K562 (cell line): Measurements from ENCODE around the gene RNF166. TPM values are rescaled to one million over a fixed set of nuclear protein-coding genes. Genes with fewer than 3 reads are reported as not detected.

Source experiments
- ATAC-seq: fragments of 200-7000 bp; cut with Tn5 transposase; 3 replicates; pipeline ENCODE4 v1.9.1; 2020; ENCODE audit warnings: moderate library complexity
- BruUV-seq: library from RNA; stranded (reverse); fragments of 400-500 nt; replicated peaks from 2 replicates; lab custom pipeline; 2021; lab: Mats Ljungman, UMichigan
- CTCF ChIA-PET: fragments of 300-600 bp; formaldehyde crosslinking; extraction: SDS; loops from one replicate; lab custom pipeline; 2021; ENCODE audit warnings: low intra/inter-chr PET ratio; lab: Yijun Ruan, JAX
- POLR2A ChIA-PET: fragments of 300-600, 350-650 bp; sonication (Branson Sonifier 250); formaldehyde crosslinking; extraction: SDS; loops from one replicate; lab custom pipeline; 2021; ENCODE audit warnings: antibody characterized with exemption, inconsistent platforms; lab: Yijun Ruan, JAX
- DNase-seq, 4 experiments: peaks; one replicate each; pipeline versions ENCODE4 v3.0.0 to v3.0.0-alpha.2; 2011 to 2018; ENCODE audit warnings: low spot score in 3 of 4, mixed read lengths in 3 of 4; ENCODE audit errors: extremely low read depth in 1 of 4
- FAIRE-seq: peaks from 2 replicates; lab custom pipeline; 2011; peaks lifted over from hg19 to GRCh38; lab: Jason Lieb, UNC
- H2AFZ ChIP-seq: 2 replicates; pipeline ENCODE4 v1.6.0; 2011; ENCODE audit warnings: low read depth, low read length, control low read depth, inconsistent platforms
- H3K27ac ChIP-seq: fragments of 200-600 bp; 3 replicates; pipeline ENCODE4 v1.8.0; 2011; ENCODE audit warnings: low read depth, mild to moderate bottlenecking, control low read depth, inconsistent platforms, low read length, moderate library complexity, mixed read lengths; ENCODE audit errors: extremely low read depth
- H3K27me3 ChIP-seq, 2 experiments: fragments of 300-600 bp in 1 of 2; 2 replicates in 1 of 2; 3 replicates in 1 of 2; pipeline versions ENCODE4 v1.6.0 to v1.8.0; 2011; ENCODE audit warnings: inconsistent platforms in 2 of 2, low read length in 2 of 2, mild to moderate bottlenecking in 1 of 2, mixed read lengths in 1 of 2, moderate library complexity in 1 of 2; ENCODE audit not compliant: control insufficient read depth in 2 of 2, insufficient read depth in 2 of 2
- H3K36me3 ChIP-seq: fragments of 300-600 bp; 3 replicates; pipeline ENCODE4 v1.8.0; 2011; ENCODE audit warnings: mild to moderate bottlenecking, low read length, inconsistent platforms; ENCODE audit not compliant: control insufficient read depth, insufficient read depth
- H3K4me1 ChIP-seq, 2 experiments: fragments of 200-600 bp in 1 of 2; replicated peaks in 1 of 2; 2 replicates in 1 of 2; 3 replicates in 1 of 2; pipeline versions ENCODE4 v1.5.1 to v1.8.0; 2011; ENCODE audit warnings: inconsistent platforms in 2 of 2, low read length in 2 of 2, mild to moderate bottlenecking in 1 of 2, mixed read lengths in 1 of 2, moderate library complexity in 1 of 2; ENCODE audit not compliant: control insufficient read depth in 2 of 2, insufficient read depth in 2 of 2
- H3K4me2 ChIP-seq: 2 replicates; pipeline ENCODE4 v1.6.1; 2011; ENCODE audit warnings: low read length, control low read depth, inconsistent platforms, mixed read lengths; ENCODE audit not compliant: insufficient read depth
- H3K4me3 ChIP-seq: fragments of 200-600 bp; sonication (generic), shearing (Covaris generic); 2 replicates; pipeline ENCODE4 v1.5.1; 2016; ENCODE audit warnings: control low read depth, inconsistent platforms
- H3K79me2 ChIP-seq: fragments of 200-600 bp; 3 replicates; pipeline ENCODE4 v1.8.0; 2011; ENCODE audit warnings: low read length, inconsistent platforms; ENCODE audit not compliant: control insufficient read depth, insufficient read depth
- H3K9ac ChIP-seq, 2 experiments: 2 replicates each; pipeline versions ENCODE4 v1.6.0 to v1.6.1; 2011; ENCODE audit warnings: low read depth in 2 of 2, low read length in 2 of 2, control low read depth in 1 of 2, inconsistent platforms in 1 of 2, mild to moderate bottlenecking in 1 of 2, mixed read lengths in 1 of 2; ENCODE audit not compliant: insufficient read depth in 1 of 2
- H3K9me1 ChIP-seq: one replicate; pipeline ENCODE4 v1.6.0; 2011; ENCODE audit warnings: inconsistent platforms, mild to moderate bottlenecking, low read length, moderate library complexity; ENCODE audit not compliant: control insufficient read depth, insufficient read depth
- H3K9me3 ChIP-seq: replicated peaks from 2 replicates; pipeline ENCODE4 v1.5.1; 2011; ENCODE audit warnings: low read depth, low read length, inconsistent platforms; ENCODE audit not compliant: control insufficient read depth, insufficient read depth
- H4K20me1 ChIP-seq: replicated peaks from 2 replicates; pipeline ENCODE4 v1.6.1; 2011; ENCODE audit warnings: low read length, inconsistent platforms, mixed read lengths; ENCODE audit not compliant: control insufficient read depth, insufficient read depth
- GTF2F1 ChIP-seq: IDR thresholded peaks from 2 replicates; pipeline ENCODE4 v1.6.1; 2011; ENCODE audit warnings: low read depth, low read length, improper control_type of control experiment
- PCBP1 ChIP-seq: fragments of 200-400 bp; formaldehyde crosslinking; IDR thresholded peaks from 2 replicates; pipeline ENCODE4 v1.6.1; 2018; ENCODE audit warnings: mild to moderate bottlenecking, low read depth, low read length; ENCODE audit not compliant: poor library complexity, severe bottlenecking
- VEZF1 ChIP-seq: fragments of 200-800 bp; sonication (Bioruptor generic); IDR thresholded peaks from 2 replicates; pipeline ENCODE4 v1.6.1; 2017; ENCODE audit warnings: missing genetic modification characterization, missing compliant biosample characterization
- WGBS: fragments of 100-300 bp; shearing (Covaris generic); methylation state at CpG from one replicate; pipeline ENCODE4 v1.1.6; 2016; ENCODE audit warnings: low coverage, mixed read lengths; ENCODE audit not compliant: insufficient coverage; ENCODE audit errors: missing lambda C conversion rate; 5-methylcytosine and 5-hydroxymethylcytosine counted together
- in situ Hi-C: fragments of 300-500 bp; cut with MboI; formaldehyde crosslinking; loops from 4 replicates; pipeline ENCODE4 v1.15.0; 2018; ENCODE audit warnings: inconsistent platforms, mixed read lengths
- intact Hi-C: fragments of 100-400 bp; cut with micrococcal nuclease; formaldehyde crosslinking; loops from 2 replicates; pipeline ENCODE4 v1.14.2; 2022
- polyA plus RNA-seq, 8 experiments: library from polyadenylated mRNA; depleted of rRNA in 4 of 8; stranded (reverse) in 5 of 8; unstranded in 3 of 8; fragments of >200 nt; fragmentation: Nextera tagmentation in 2 of 8; fragmentation: Illumina TruSeq in 1 of 8; extraction: Ambion mirVana in 2 of 8; extraction: Trizol in 1 of 8; gene quantifications; 2 replicates each; pipeline versions ENCODE4 v1.2.1 to v1.2.3, GENCODE V29; 2011 to 2014; ENCODE audit warnings: inconsistent platforms in 1 of 8, missing spikeins in 1 of 8
- total RNA-seq, 7 experiments: library from RNA; depleted of rRNA in 6 of 7; stranded (reverse); fragments of >200 nt in 6 of 7; fragmentation: Illumina TruSeq in 2 of 7; extraction: Trizol in 2 of 7; gene quantifications; 2 replicates each; pipeline versions ENCODE4 v1.2.1 to v1.2.3, GENCODE V29; 2011 to 2021; ENCODE audit warnings: low replicate concordance in 1 of 7

Gene RNF166
- total and polyA plus RNA-seq, 9 of the 15 experiments (the other 6 are each of a cell fraction or from before 2014, with no cell fraction given) = 0.56 to 60.3 (median 19.5) TPM

- H3K36me3 ChIP-seq = peaks cover 86% of the 10 kb centered on the region; the same call in 2 of the 3 replicates
- 86% methylated on average over 24 of the region's 25 CpGs for WGBS
- DNase-seq = no peak
- H2AFZ ChIP-seq = no peak overlapping the region
- H3K27ac ChIP-seq = no peak overlapping the region
- no peak overlapping the region for H3K4me2 ChIP-seq
- no peaks in the 10 kb centered on the region for H3K27me3 ChIP-seq
- no TSS peak for BruUV-seq
- no peak overlapping the region for H3K4me3 ChIP-seq
- ATAC-seq = no peak
- in situ Hi-C loops (no loop called here), intact Hi-C loops (no loop called here)
- no peaks in the 10 kb centered on the region for H3K9me1 ChIP-seq
- no peaks in the 10 kb centered on the region for H3K9me3 ChIP-seq
- H3K79me2 ChIP-seq = peaks cover 45% of the 10 kb centered on the region
- ChIA-PET CTCF (no interaction called here), POLR2A (interaction anchor here (0.6 to 1.3 kb wide), 4 partner anchors 17 to 115 kb away, joined by 3 to 4 read pairs (median 3); no protein-coding TSS in a partner anchor)
- H3K4me1 ChIP-seq = peaks cover 17 to 92% of the 10 kb centered on the region in 2 experiments
- no peak for TF ChIP-seq GTF2F1
- TF ChIP-seq VEZF1 (CRISPR knock-in tag) = no peak
- peak; percentile 10 for TF ChIP-seq PCBP1
- TF ChIP-seq, all 486 proteins: peak for 1
- Histone ChIP-seq H4K20me1 (peaks cover 10% of the 10 kb centered on the region; the same call in 1 of the 2 replicates), H3K9ac (peak overlapping the region in 1 of 2 experiments; percentile 59; a peak in 1 of 4 replicates)
- no peak for FAIRE-seq
Observed at GRCh38 chr16:88656291-88656980, 49.8 kb downstream of the RNF166 start.
